Measurements from ENCODE around the gene KIRREL1. TPM values are rescaled to one million over a fixed set of nuclear protein-coding genes. Genes with fewer than 3 reads are reported as not detected.

KIRREL1 gene
- total RNA-seq, 1 donor from 2014 or later: 195 TPM

DNA sequence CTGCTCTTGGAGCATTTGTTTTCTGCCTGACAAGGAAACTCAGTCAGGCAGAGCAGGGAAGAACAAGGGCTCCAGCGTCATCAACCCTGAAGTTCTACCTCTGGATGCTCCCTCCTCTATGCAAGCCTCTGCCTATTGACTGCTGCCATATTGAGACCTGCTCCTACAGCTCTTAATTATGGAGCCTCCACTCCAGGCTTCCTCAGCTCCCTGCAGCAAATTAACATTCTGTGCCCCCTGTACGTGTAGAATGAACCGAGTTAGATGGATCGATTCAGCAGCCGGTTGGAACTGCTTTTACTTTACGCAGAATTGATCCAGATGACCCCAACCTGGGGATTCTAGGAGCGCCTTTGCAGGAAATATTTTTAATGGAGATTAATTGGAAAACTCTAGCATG lies 68.7 kb downstream of the KIRREL1 start:
- no peak overlapping the region for H3K4me2 ChIP-seq (ENCODE audit: low read length)
- Mint-ChIP-seq H3K4me3 (ENCODE audit: unreplicated experiment) (peak overlapping the region; percentile 40), H3K36me3 (ENCODE audit: low read depth, unreplicated experiment) (peaks cover 21% of the 10 kb centered on the region), H3K27ac (ENCODE audit: unreplicated experiment) (no peak overlapping the region), H3K4me1 (ENCODE audit: low read depth, unreplicated experiment) (peaks cover 59% of the 10 kb centered on the region), H3K9me3 (ENCODE audit: unreplicated experiment) (no peaks in the 10 kb centered on the region), H3K27me3 (ENCODE audit: low read depth, unreplicated experiment) (no peaks in the 10 kb centered on the region)
- FAIRE-seq (no peak), DNase-seq (ENCODE audit: low read depth) (no peak)
- peaks cover 7% of the 10 kb centered on the region for H3K36me3 ChIP-seq (ENCODE audit: insufficient read depth, low read length)
- no peaks in the 10 kb centered on the region for H3K9me3 ChIP-seq (ENCODE audit: insufficient read depth, low read depth, low read length)
- H3K27ac ChIP-seq (ENCODE audit: low read depth, low read length): no peak overlapping the region
- H3K4me3 ChIP-seq (ENCODE audit: insufficient read depth, low read depth, low read length): no peak overlapping the region
- TF ChIP-seq CTCF (IDR thresholded peaks at IDR 0.05; ENCODE audit: insufficient read depth, low read depth, low read length) (no peak), EZH2 (IDR thresholded peaks at IDR 0.05; ENCODE audit: insufficient read depth, low read length) (no peak)
- no peak overlapping the region for H3K9ac ChIP-seq (ENCODE audit: low read length)
- peaks cover 100% of the 10 kb centered on the region for H4K20me1 ChIP-seq (ENCODE audit: insufficient read depth, low read length)
- no peaks in the 10 kb centered on the region for H3K27me3 ChIP-seq (ENCODE audit: insufficient read depth, low read length)
- H2AFZ ChIP-seq (ENCODE audit: low read depth, low read length): no peak overlapping the region
- H3K4me1 ChIP-seq (ENCODE audit: insufficient read depth, low read length): peaks cover 5% of the 10 kb centered on the region
- peaks cover 97% of the 10 kb centered on the region for H3K79me2 ChIP-seq (ENCODE audit: insufficient read depth, low read length)

- Mint-ChIP-seq H3K36me3 (ENCODE audit: low read depth, unreplicated experiment) (peaks cover 20% of the 10 kb centered on the region), H3K4me3 (ENCODE audit: unreplicated experiment) (no peak overlapping the region), H3K9me3 (ENCODE audit: unreplicated experiment) (no peaks in the 10 kb centered on the region), H3K27me3 (ENCODE audit: low read depth, unreplicated experiment) (no peaks in the 10 kb centered on the region), H3K4me1 (ENCODE audit: low read depth, unreplicated experiment) (peaks cover 69% of the 10 kb centered on the region), H3K27ac (ENCODE audit: unreplicated experiment) (peak overlapping the region; percentile 42)
- peaks cover 24% of the 10 kb centered on the region for H3K4me1 ChIP-seq (ENCODE audit: insufficient read depth, low read length)
- TF ChIP-seq EZH2 (IDR thresholded peaks at IDR 0.05; ENCODE audit: insufficient read depth, low read length) (no peak), CTCF (IDR thresholded peaks at IDR 0.05; ENCODE audit: insufficient read depth, low read depth, low read length) (no peak)
- H3K27ac ChIP-seq (ENCODE audit: low read depth, low read length): no peak overlapping the region
- no peak overlapping the region for H3K4me3 ChIP-seq (ENCODE audit: insufficient read depth, low read depth, low read length)
- no peak for FAIRE-seq
- H3K36me3 ChIP-seq (ENCODE audit: insufficient read depth, low read length): no peaks in the 10 kb centered on the region
- peak overlapping the region; percentile 28 for H3K9ac ChIP-seq (ENCODE audit: low read length)
- no peaks in the 10 kb centered on the region for H3K9me3 ChIP-seq (ENCODE audit: insufficient read depth, low read depth, low read length)
- H2AFZ ChIP-seq (ENCODE audit: low read depth, low read length): no peak overlapping the region
- peak; percentile 70 for DNase-seq (ENCODE audit: low read depth)
- peaks cover 97% of the 10 kb centered on the region for H3K79me2 ChIP-seq (ENCODE audit: insufficient read depth, low read length)
- H3K4me2 ChIP-seq (ENCODE audit: low read length): peak overlapping the region; percentile 34
- peaks cover 99% of the 10 kb centered on the region for H4K20me1 ChIP-seq (ENCODE audit: insufficient read depth, low read length)
- no peaks in the 10 kb centered on the region for H3K27me3 ChIP-seq (ENCODE audit: insufficient read depth, low read length)
These were observed 74.2 kb downstream of the KIRREL1 start for GRCh38 chr1:158067662-158068061.

DNA sequence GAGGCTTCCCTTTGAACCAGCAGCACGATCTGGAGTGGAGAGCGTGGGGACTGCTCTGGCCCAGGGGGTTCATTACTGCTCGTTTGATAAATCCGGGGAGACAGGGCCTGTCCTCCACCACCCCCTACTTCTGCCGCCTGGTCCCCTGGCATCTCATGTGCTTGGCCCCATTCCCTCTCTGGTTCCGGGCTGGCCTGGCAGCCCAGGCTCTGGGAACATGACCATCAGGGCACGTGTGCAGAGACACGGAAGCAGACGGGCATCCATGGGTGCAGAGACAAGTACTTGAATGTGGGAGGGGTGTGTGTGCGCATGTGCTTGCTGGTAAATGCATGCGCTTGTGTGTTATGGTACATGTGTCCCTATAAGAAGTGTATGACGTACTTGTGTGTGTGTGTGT lies 75.5 kb downstream of the KIRREL1 start:
- Mint-ChIP-seq H3K27ac (ENCODE audit: unreplicated experiment) (peak overlapping the region; percentile 3), H3K4me1 (ENCODE audit: low read depth, unreplicated experiment) (peaks cover 81% of the 10 kb centered on the region), H3K27me3 (ENCODE audit: low read depth, unreplicated experiment) (no peaks in the 10 kb centered on the region), H3K9me3 (ENCODE audit: unreplicated experiment) (no peaks in the 10 kb centered on the region), H3K36me3 (ENCODE audit: low read depth, unreplicated experiment) (peaks cover 30% of the 10 kb centered on the region), H3K4me3 (ENCODE audit: unreplicated experiment) (peak overlapping the region; percentile 40)
- Histone ChIP-seq H3K4me1 (ENCODE audit: insufficient read depth, low read length) (peaks cover 24% of the 10 kb centered on the region), H3K4me3 (ENCODE audit: insufficient read depth, low read depth, low read length) (no peak overlapping the region), H3K9ac (ENCODE audit: low read length) (no peak overlapping the region), H3K79me2 (ENCODE audit: insufficient read depth, low read length) (peaks cover 97% of the 10 kb centered on the region), H3K27ac (ENCODE audit: low read depth, low read length) (no peak overlapping the region), H3K4me2 (ENCODE audit: low read length) (no peak overlapping the region), H3K36me3 (ENCODE audit: insufficient read depth, low read length) (peaks cover 8% of the 10 kb centered on the region), H2AFZ (ENCODE audit: low read depth, low read length) (no peak overlapping the region), H3K9me3 (ENCODE audit: insufficient read depth, low read depth, low read length) (no peaks in the 10 kb centered on the region), H3K27me3 (ENCODE audit: insufficient read depth, low read length) (no peaks in the 10 kb centered on the region), H4K20me1 (ENCODE audit: insufficient read depth, low read length) (peaks cover 99% of the 10 kb centered on the region)
- DNase-seq (ENCODE audit: low read depth) (no peak), FAIRE-seq (no peak)
- TF ChIP-seq EZH2 (IDR thresholded peaks at IDR 0.05; ENCODE audit: insufficient read depth, low read length) (no peak), CTCF (IDR thresholded peaks at IDR 0.05; ENCODE audit: insufficient read depth, low read depth, low read length) (no peak)
